ENCODE measurements around the gene CCND3.

The CCND3 gene

GRCh38 chr6:41941280-41942066, at the start of gene CCND3:
Gene CCND3 (minus strand): TSS chr6:41941808. CDS start chr6:41941649, 159 bp downstream.
- Mint-ChIP-seq H3K36me3 (ENCODE audit: insufficient read depth) (peaks cover 36% of the 10 kb centered on the region), H3K9me3 (no peaks in the 10 kb centered on the region), H3K4me1 (peaks cover 60% of the 10 kb centered on the region), H3K4me3 (peak within 1 kb of the TSS; percentile 95), H3K27me3 (no peaks in the 10 kb centered on the region), H3K27ac (ENCODE audit: low read depth) (peak within 1 kb of the TSS; percentile 92)
- DNase-seq (ENCODE audit: low spot score in 2 of 2) = peak; percentile 65 to 67
- ATAC-seq (replicated peaks; ENCODE audit: extremely low read depth, poor library complexity, severe bottlenecking) = peak; percentile 64

GRCh38 chr6:41986339-41986738, 44.7 kb upstream of the CCND3 start:
- H3K4me1 Mint-ChIP-seq = peaks cover 55% of the 10 kb centered on the region
- DNase-seq (ENCODE audit: low spot score in 2 of 2) (no peak), ATAC-seq (replicated peaks; ENCODE audit: extremely low read depth, poor library complexity, severe bottlenecking) (no peak)
- H3K9me3 Mint-ChIP-seq = no peaks in the 10 kb centered on the region
- H3K27me3 Mint-ChIP-seq = no peaks in the 10 kb centered on the region
- H3K36me3 Mint-ChIP-seq (ENCODE audit: insufficient read depth) = peaks cover 22% of the 10 kb centered on the region
- H3K27ac Mint-ChIP-seq (ENCODE audit: low read depth) = peak overlapping the region; percentile 22
- H3K4me3 Mint-ChIP-seq = no peak overlapping the region

- no peaks in the 10 kb centered on the region for H3K9me3 Mint-ChIP-seq
- no peak overlapping the region for H3K27ac Mint-ChIP-seq (ENCODE audit: low read depth)
- H3K4me3 Mint-ChIP-seq = no peak overlapping the region
- DNase-seq (ENCODE audit: low spot score in 2 of 2) (no peak), ATAC-seq (replicated peaks; ENCODE audit: extremely low read depth, poor library complexity, severe bottlenecking) (no peak)
- no peaks in the 10 kb centered on the region for H3K27me3 Mint-ChIP-seq
- H3K4me1 Mint-ChIP-seq = peaks cover 61% of the 10 kb centered on the region
- peaks cover 20% of the 10 kb centered on the region for H3K36me3 Mint-ChIP-seq (ENCODE audit: insufficient read depth)
These were observed 43.0 kb upstream of the CCND3 start for GRCh38 chr6:41984623-41985022.

GRCh38 chr6:41976794-41977484, 35.3 kb upstream of the CCND3 start:
- DNase-seq (ENCODE audit: low spot score in 2 of 2) = no peak
- Mint-ChIP-seq H3K36me3 (ENCODE audit: insufficient read depth) (peaks cover 20% of the 10 kb centered on the region), H3K4me3 (no peak overlapping the region), H3K4me1 (peaks cover 50% of the 10 kb centered on the region), H3K27ac (ENCODE audit: low read depth) (peak overlapping the region; percentile 86), H3K9me3 (no peaks in the 10 kb centered on the region), H3K27me3 (no peaks in the 10 kb centered on the region)
- no peak for ATAC-seq (replicated peaks; ENCODE audit: extremely low read depth, poor library complexity, severe bottlenecking)

GRCh38 chr6:41975276-41975675, 33.7 kb upstream of the CCND3 start:
- Mint-ChIP-seq H3K27me3 (no peaks in the 10 kb centered on the region), H3K4me3 (peak overlapping the region; percentile 32), H3K36me3 (ENCODE audit: insufficient read depth) (peaks cover 26% of the 10 kb centered on the region), H3K9me3 (no peaks in the 10 kb centered on the region), H3K27ac (ENCODE audit: low read depth) (peak overlapping the region; percentile 86), H3K4me1 (peaks cover 52% of the 10 kb centered on the region)
- ATAC-seq (replicated peaks; ENCODE audit: extremely low read depth, poor library complexity, severe bottlenecking) (no peak), DNase-seq (ENCODE audit: low spot score in 2 of 2) (no peak)

- Mint-ChIP-seq H3K27ac (ENCODE audit: low read depth) (no peak overlapping the region), H3K4me3 (no peak overlapping the region), H3K4me1 (peaks cover 46% of the 10 kb centered on the region), H3K9me3 (no peaks in the 10 kb centered on the region), H3K36me3 (ENCODE audit: insufficient read depth) (peaks cover 26% of the 10 kb centered on the region), H3K27me3 (no peaks in the 10 kb centered on the region)
- no peak for DNase-seq (ENCODE audit: low spot score in 2 of 2)
- no peak for ATAC-seq (replicated peaks; ENCODE audit: extremely low read depth, poor library complexity, severe bottlenecking)
These were observed 32.7 kb upstream of the CCND3 start for GRCh38 chr6:41974281-41974825.

- Mint-ChIP-seq H3K4me1 (peaks cover 47% of the 10 kb centered on the region), H3K27ac (ENCODE audit: low read depth) (peak overlapping the region; percentile 62)
- no peak for ATAC-seq (replicated peaks; ENCODE audit: extremely low read depth, poor library complexity, severe bottlenecking)
These were observed 31.2 kb upstream of the CCND3 start for GRCh38 chr6:41972826-41973225.

GRCh38 chr6:41970436-41970846, 28.8 kb upstream of the CCND3 start:
- Mint-ChIP-seq H3K27me3 (no peaks in the 10 kb centered on the region), H3K4me1 (peaks cover 44% of the 10 kb centered on the region), H3K27ac (ENCODE audit: low read depth) (peak overlapping the region; percentile 80), H3K4me3 (peak overlapping the region; percentile 9), H3K9me3 (no peaks in the 10 kb centered on the region), H3K36me3 (ENCODE audit: insufficient read depth) (peaks cover 13% of the 10 kb centered on the region)
- ATAC-seq (replicated peaks; ENCODE audit: extremely low read depth, poor library complexity, severe bottlenecking) (peak; percentile 66), DNase-seq (ENCODE audit: low spot score in 2 of 2) (no peak)

More at GRCh38 chr6:41972826-41973225, 31.2 kb upstream of the CCND3 start:
- no peak for DNase-seq (ENCODE audit: low spot score in 2 of 2)
- Mint-ChIP-seq H3K36me3 (ENCODE audit: insufficient read depth) (peaks cover 18% of the 10 kb centered on the region), H3K27me3 (no peaks in the 10 kb centered on the region), H3K9me3 (no peaks in the 10 kb centered on the region), H3K4me3 (no peak overlapping the region)

GRCh38 chr6:41967312-41968287, 26.0 kb upstream of the CCND3 start:
- no peaks in the 10 kb centered on the region for H3K9me3 Mint-ChIP-seq
- no peak overlapping the region for H3K4me3 Mint-ChIP-seq
- peak overlapping the region; percentile 13 for H3K27ac Mint-ChIP-seq (ENCODE audit: low read depth)
- peaks cover 57% of the 10 kb centered on the region for H3K4me1 Mint-ChIP-seq
- DNase-seq (ENCODE audit: low spot score in 2 of 2) (no peak), ATAC-seq (replicated peaks; ENCODE audit: extremely low read depth, poor library complexity, severe bottlenecking) (no peak)
- no peaks in the 10 kb centered on the region for H3K27me3 Mint-ChIP-seq
- H3K36me3 Mint-ChIP-seq (ENCODE audit: insufficient read depth) = peaks cover 16% of the 10 kb centered on the region

GRCh38 chr6:41966961-41967311, 25.3 kb upstream of the CCND3 start:
- H3K36me3 Mint-ChIP-seq (ENCODE audit: insufficient read depth) = peaks cover 16% of the 10 kb centered on the region
- DNase-seq (ENCODE audit: low spot score in 2 of 2) (no peak), ATAC-seq (replicated peaks; ENCODE audit: extremely low read depth, poor library complexity, severe bottlenecking) (no peak)
- no peaks in the 10 kb centered on the region for H3K27me3 Mint-ChIP-seq
- no peak overlapping the region for H3K4me3 Mint-ChIP-seq
- peaks cover 54% of the 10 kb centered on the region for H3K4me1 Mint-ChIP-seq
- H3K9me3 Mint-ChIP-seq = no peaks in the 10 kb centered on the region
- no peak overlapping the region for H3K27ac Mint-ChIP-seq (ENCODE audit: low read depth)

GRCh38 chr6:41966214-41966920, 24.8 kb upstream of the CCND3 start:
- no peak for DNase-seq (ENCODE audit: low spot score in 2 of 2)
- no peak overlapping the region for H3K27ac Mint-ChIP-seq (ENCODE audit: low read depth)

More at GRCh38 chr6:41966214-41966920, 24.8 kb upstream of the CCND3 start:
- H3K36me3 Mint-ChIP-seq (ENCODE audit: insufficient read depth) = peaks cover 19% of the 10 kb centered on the region
- no peak for ATAC-seq (replicated peaks; ENCODE audit: extremely low read depth, poor library complexity, severe bottlenecking)
- H3K9me3 Mint-ChIP-seq = no peaks in the 10 kb centered on the region
- H3K27me3 Mint-ChIP-seq = no peaks in the 10 kb centered on the region
- no peak overlapping the region for H3K4me3 Mint-ChIP-seq
- peaks cover 59% of the 10 kb centered on the region for H3K4me1 Mint-ChIP-seq
